Kidney (tissue), 14 donors: ENCODE measurements around the gene RIMKLA. TPM values are rescaled to one million over a fixed set of nuclear protein-coding genes. Genes with fewer than 3 reads are reported as not detected.
A peak's percentile ranks its signal among the peaks of the same experiment; 100 is the strongest.

Source experiments
- DNase-seq, 5 donors: peaks; one replicate each; pipeline ENCODE4 v3.0.0-alpha.2; 2013 to 2020
- FAIRE-seq: peaks from 2 replicates; lab custom pipeline; 2012; peaks lifted over from hg19 to GRCh38; lab: Jason Lieb, UNC
- H3K27ac ChIP-seq, 2 donors: one replicate each; pipeline ENCODE4 v1.7.0; 2013; ENCODE audit warnings: low read depth in 2 of 2, low read length in 2 of 2, inconsistent platforms in 1 of 2
- H3K27me3 ChIP-seq: one replicate; pipeline ENCODE4 v1.7.1; 2013; ENCODE audit warnings: low read length, inconsistent platforms; ENCODE audit not compliant: control insufficient read depth, insufficient read depth
- H3K36me3 ChIP-seq, 3 donors: one replicate each; pipeline versions ENCODE4 v1.7.0 to v1.7.1; 2013; ENCODE audit warnings: low read length in 3 of 3, control low read depth in 1 of 3, inconsistent platforms in 1 of 3; ENCODE audit not compliant: insufficient read depth in 3 of 3, control insufficient read depth in 2 of 3
- H3K4me1 ChIP-seq, 3 donors: one replicate each; pipeline versions ENCODE4 v1.7.0 to v1.7.1; 2013; ENCODE audit warnings: low read length in 3 of 3, inconsistent platforms in 1 of 3, low read depth in 1 of 3; ENCODE audit not compliant: control insufficient read depth in 2 of 3, insufficient read depth in 2 of 3
- H3K4me3 ChIP-seq, 3 donors: one replicate each; pipeline versions ENCODE4 v1.7.0 to v1.8.1; 2013; ENCODE audit warnings: low read length in 3 of 3, control low read depth in 1 of 3, inconsistent platforms in 1 of 3
- H3K9ac ChIP-seq, 3 donors: one replicate each; pipeline versions ENCODE4 v1.7.0 to v1.7.1; 2013; ENCODE audit warnings: low read length in 3 of 3, control low read depth in 1 of 3, inconsistent platforms in 1 of 3
- H3K9me3 ChIP-seq, 3 donors: one replicate each; pipeline versions ENCODE4 v1.7.0 to v1.7.1; 2013; ENCODE audit warnings: low read length in 3 of 3, control low read depth in 1 of 3, inconsistent platforms in 1 of 3; ENCODE audit not compliant: control insufficient read depth in 2 of 3, insufficient read depth in 1 of 3
- intact Hi-C: fragments of 100-400 bp; cut with DNase I; formaldehyde crosslinking; loops from one replicate; pipeline ENCODE4 v1.11.1; 2022
- polyA plus RNA-seq: library from polyadenylated mRNA; stranded (reverse); fragments of 350-450 nt; fragmentation: Illumina TruSeq; extraction: RNeasy Lipid Tissue Mini Kit (QIAGEN cat#74804); gene quantifications from one replicate; pipeline ENCODE4 v1.2.3, GENCODE V29; 2014; ENCODE audit warnings: low read depth, low replicate concordance; ENCODE audit not compliant: insufficient read depth
- total RNA-seq: library from RNA; stranded (reverse); fragmentation: NEBNext Ultra II Directional; extraction: Animal tissue kit (Norgen Biotek cat#: 25700); gene quantifications from one replicate; pipeline ENCODE4 v1.2.1, GENCODE V29; 2021
- TF ChIP-seq, protein P1 (sequence below): IDR thresholded peaks from 3 replicates; pipeline ENCODE4 v1.5.1; 2012; ENCODE audit warnings: mild to moderate bottlenecking, moderate library complexity, borderline replicate concordance; ENCODE audit not compliant: insufficient read depth; ENCODE audit errors: extremely low read depth
- donor health status: control.
- donor health status: control.
- donor health status: control.
- donor health status: control.
- donor health status: control.
- donor health status: DM: yes; HTN: yes; CAD: no.
- donor health status: Normal renal cell carcinoma (clear cell type).

The RIMKLA gene
- total and polyA plus RNA-seq, 2 donors from 2014 or later, result 1.1 to 3.3 TPM

DNA sequence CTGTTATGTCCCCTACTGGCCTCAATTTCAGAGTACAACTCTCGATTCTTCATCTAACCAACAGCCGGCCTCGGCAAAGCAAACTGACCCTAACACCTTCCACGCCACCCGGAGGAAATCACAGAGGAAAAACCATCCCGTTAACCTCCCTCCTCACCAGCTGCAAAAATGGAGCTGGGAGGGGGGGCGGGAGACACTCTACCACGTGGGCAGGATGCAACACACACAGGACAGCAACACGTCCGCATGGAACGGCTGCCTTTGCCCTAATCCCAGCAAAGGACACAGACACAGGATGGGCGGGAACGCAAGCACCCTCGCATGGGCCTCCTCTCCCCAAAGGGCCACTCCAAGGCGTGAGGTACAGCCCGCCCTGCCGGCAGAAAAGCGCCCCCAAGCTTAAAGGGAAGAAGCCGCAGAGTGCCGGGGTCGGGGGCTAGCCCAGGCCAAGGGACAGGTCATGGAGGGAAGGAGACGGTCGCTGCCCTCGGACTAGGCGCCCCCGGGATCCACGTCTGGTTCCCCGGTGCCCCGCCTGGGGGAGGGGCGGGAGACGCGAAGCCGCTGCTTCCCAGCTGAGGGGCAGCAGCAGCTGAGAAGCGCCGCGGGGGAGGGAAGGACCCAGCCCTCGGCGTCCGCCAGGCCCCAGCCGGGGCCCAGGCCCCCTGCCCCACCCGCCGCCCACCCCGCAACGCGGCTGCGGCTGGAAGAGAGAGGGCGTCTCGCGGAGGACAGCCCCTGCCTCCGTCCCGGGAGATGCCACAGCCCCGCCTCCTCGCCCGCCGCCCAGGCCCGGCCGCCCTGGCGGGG lies 46.1 kb upstream of the RIMKLA start:
- Histone ChIP-seq H3K36me3 (no peaks in the 10 kb centered on the region), H3K4me3 (peak overlapping the region; percentile 68 to 81 (median 74)), H3K27ac (peak overlapping the region; percentile 95), H3K4me1 (peaks cover 3 to 7% (median 4%) of the 10 kb centered on the region in 3 donors), H3K9ac (peak overlapping the region; percentile 60 to 67 (median 66)), H3K9me3 (no peaks in the 10 kb centered on the region), H3K27me3 (no peaks in the 10 kb centered on the region)
- intact Hi-C loops, result no loop called here
- TF ChIP-seq, protein P1, sequence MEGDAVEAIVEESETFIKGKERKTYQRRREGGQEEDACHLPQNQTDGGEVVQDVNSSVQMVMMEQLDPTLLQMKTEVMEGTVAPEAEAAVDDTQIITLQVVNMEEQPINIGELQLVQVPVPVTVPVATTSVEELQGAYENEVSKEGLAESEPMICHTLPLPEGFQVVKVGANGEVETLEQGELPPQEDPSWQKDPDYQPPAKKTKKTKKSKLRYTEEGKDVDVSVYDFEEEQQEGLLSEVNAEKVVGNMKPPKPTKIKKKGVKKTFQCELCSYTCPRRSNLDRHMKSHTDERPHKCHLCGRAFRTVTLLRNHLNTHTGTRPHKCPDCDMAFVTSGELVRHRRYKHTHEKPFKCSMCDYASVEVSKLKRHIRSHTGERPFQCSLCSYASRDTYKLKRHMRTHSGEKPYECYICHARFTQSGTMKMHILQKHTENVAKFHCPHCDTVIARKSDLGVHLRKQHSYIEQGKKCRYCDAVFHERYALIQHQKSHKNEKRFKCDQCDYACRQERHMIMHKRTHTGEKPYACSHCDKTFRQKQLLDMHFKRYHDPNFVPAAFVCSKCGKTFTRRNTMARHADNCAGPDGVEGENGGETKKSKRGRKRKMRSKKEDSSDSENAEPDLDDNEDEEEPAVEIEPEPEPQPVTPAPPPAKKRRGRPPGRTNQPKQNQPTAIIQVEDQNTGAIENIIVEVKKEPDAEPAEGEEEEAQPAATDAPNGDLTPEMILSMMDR, result no peak
- FAIRE-seq (no peak), DNase-seq (peak in 4 of 5 donors; percentile 63 to 86 (median 69))

DNA sequence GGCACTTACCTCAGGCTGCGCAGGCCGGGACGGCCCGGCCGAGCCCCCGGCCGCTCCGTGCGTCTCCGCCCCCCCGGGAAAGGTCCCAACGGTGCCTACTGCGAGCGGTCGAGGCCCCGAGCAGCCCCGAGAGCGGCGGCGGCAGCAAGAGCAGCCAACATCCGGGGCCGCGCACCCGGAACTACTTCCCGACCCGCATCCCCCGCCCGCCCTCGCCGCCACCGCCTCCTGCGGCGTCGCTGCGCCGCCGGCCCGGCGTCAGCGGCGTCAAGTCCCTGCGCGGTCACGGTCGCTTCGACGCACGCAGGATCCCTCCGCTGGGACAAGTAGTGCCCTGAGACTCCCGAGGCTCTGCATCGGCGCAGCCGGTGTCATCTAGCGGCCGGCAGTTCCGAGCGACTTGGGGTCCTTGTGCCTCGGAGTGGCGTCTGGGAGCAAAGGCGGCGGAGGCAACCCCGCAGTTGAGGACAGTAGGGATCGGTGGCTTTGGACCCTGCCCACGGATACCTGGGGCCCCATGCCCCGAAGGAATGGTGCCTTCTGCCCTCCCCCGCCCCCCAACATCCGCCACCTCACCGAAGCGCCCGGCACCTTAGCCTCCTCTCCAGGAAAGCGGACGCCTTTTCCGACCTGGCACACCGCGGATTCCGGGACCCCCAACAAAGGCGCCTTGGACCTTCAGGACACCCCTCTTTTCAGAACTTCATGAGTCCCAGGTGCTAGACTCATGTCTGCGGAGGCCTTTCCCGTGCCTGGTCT lies 45.4 kb upstream of the RIMKLA start, which contains the start of gene FOXJ3:
Gene FOXJ3 (minus strand): TSS at position 186 of the 759 bp plus-strand sequence. CDS start 24,142 bp downstream, outside the sequence.
- Histone ChIP-seq H3K9ac (peak within 1 kb of the TSS; percentile 60 to 94 (median 84)), H3K36me3 (no peaks in the 10 kb centered on the region), H3K4me1 (peaks cover 3 to 7% (median 4%) of the 10 kb centered on the region in 3 donors), H3K4me3 (peak within 1 kb of the TSS; percentile 68 to 84 (median 81)), H3K27ac (peak within 1 kb of the TSS; percentile 95), H3K27me3 (no peaks in the 10 kb centered on the region), H3K9me3 (no peaks in the 10 kb centered on the region)
- peak; percentile 95 to 98 (median 97) for DNase-seq
- intact Hi-C loops, result no loop called here
- no peak for FAIRE-seq
- TF ChIP-seq, protein P1, result no peak

DNA sequence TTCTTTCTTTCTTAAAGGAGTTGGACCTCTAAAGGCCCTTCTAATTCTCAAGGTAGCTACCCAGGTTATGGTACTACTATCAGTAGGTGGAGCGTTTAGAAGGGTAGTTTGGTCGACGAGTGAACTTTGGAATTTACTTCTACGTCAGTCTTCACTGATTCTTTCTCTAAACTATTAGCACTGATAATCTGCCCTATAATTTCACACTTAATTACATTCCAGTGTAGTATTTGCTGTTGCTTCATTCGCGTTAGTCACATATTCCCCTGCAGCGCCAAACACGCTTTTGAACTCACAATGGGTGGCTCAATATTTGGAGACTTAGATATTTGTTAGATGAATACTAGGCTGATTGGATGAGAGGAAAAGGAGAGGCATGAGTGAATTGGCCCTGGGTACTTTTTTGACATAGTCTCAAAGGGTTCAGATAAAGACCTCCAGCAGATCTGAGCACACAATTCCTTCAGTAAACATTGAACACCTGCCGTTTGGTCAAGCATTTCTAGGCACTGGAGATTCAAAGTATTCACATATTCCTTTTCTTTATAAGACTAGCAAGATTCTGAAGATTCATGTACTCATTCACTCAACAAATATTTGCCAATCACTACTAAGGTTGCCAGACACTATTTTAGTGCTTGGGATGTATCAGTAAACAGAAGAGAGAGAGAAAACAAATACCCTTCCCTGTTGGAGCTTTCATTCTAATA lies 44.6 kb upstream of the RIMKLA start:
- DNase-seq, result peak in 1 of 5 donors; percentile 22
- H3K36me3 ChIP-seq, result no peaks in the 10 kb centered on the region
- peak overlapping the region; percentile 95 for H3K27ac ChIP-seq
- peak overlapping the region; percentile 68 to 84 (median 78) for H3K4me3 ChIP-seq
- no peaks in the 10 kb centered on the region for H3K27me3 ChIP-seq
- FAIRE-seq, result no peak
- peaks cover 3 to 7% (median 4%) of the 10 kb centered on the region in 3 donors for H3K4me1 ChIP-seq
- H3K9ac ChIP-seq, result peak overlapping the region; percentile 51 to 94 (median 84)
- TF ChIP-seq, protein P1, result no peak
- no peaks in the 10 kb centered on the region for H3K9me3 ChIP-seq
- intact Hi-C loops, result no loop called here
